Kidney tubule cell (primary cell): Measurements from ENCODE around the gene ORMDL2.
A peak's percentile ranks its signal among the peaks of the same experiment; 100 is the strongest.

ENCODE experiments used
- DNase-seq: peaks from one replicate; pipeline ENCODE4 v3.0.0-alpha.2; 2018; ENCODE audit warnings: low spot score

Gene ORMDL2

DNA sequence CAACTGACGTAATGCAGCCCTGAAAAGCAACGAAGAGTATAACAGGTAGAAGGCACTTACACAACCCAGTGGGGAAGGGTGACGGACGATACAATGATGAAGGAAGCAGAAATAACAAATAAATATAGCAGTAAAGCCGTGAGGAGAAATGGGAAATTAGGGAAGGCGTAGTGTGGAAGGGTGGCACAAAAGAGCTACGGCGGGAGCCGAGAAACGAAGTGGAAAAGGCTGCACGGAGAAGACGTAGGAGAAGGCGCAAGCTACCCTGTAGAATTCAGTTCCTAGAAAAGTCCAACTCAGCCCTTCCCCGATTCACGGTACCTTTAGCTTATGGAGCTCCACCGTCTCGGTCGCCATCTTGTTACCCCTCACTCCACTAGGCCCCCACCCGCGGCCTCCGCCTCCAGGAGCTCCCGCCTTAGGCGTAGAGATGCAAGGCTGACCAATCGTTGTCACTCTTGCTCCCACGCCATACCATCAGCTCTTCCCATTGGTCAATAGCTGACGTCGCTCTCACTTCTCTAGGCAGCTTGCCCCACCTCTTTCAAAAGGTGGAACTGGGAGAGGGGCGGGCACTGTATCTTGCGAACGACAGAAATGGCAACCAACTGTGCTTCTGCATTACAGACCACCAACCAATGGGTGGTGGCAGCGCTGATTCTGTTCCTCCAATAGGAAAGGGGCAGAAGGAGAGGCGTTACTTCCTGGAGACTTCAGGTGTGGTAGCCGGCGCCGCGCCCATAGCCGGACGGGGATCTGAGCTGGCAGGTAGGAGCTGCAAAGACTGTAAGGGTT is at the start of gene ORMDL2, which contains the start of gene SARNP:
TSS of gene ORMDL2 (plus strand) at position 697 of the 795 bp plus-strand sequence. CDS start 959 bp downstream, outside the sequence.
TSS of gene SARNP (minus strand) at position 380 of the 795 bp plus-strand sequence. CDS start at position 357, 23 bp downstream.
- DNase-seq: peak; percentile 100

GRCh38 chr12:55771736-55772135 is 46.1 kb upstream of the ORMDL2 start:
- DNase-seq: no peak

DNA sequence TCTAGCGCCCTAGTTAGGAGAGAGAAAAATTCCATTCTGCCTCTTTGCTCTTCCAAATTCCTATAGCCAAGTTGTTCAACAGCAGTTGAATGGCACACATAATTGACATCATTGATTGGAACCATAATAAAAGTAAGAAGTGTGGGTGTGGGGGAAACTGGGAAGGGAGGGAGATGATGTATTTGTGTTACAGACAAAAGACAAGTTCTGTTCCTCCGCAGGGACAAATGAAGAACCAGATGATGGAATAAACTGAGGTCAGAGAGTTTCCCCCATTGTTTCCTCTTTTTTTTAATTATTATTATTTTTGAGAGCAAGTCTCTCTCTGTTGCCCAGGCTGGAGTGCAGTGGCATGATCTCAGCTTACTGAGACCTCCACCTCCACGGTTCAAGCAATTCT is 40.0 kb upstream of the ORMDL2 start:
- DNase-seq: no peak

DNA sequence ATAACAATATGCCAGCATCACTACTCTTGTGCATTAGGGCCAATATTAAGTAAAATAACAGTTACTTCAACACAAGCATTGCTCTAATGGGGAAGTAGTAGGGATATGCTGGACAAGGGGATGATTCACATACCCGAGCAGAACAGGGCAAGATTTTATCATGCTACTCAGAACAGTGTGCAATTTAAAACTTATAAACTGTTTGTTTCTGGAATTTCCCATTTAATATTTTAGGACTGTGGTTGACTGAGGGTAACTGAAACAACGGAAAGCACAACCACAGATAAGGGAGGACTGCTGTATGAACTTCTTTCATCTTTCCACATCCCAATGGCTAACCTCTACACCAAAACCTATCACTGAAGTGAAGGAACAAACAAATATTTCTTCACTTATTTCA is 37.2 kb upstream of the ORMDL2 start:
- DNase-seq: no peak

DNA sequence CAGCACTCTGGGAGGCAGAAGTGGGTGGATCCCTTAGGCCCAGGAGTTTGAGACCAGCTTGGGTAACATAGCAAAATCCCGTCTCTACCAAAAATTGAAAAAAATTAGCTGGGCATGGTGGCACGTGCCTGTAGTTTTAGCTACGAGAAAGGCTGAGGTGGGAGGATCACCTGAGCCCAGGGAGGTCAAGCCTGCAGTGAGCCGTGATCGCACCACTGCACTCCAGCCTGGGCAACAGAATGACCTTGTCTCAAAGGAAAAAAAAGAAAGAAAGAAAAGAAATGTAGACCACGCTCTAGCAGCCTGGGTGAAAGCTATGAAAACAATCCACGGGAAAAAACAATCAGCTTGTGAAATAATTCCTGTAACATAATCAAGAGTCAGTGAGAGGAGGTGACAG is 29.3 kb upstream of the ORMDL2 start:
- DNase-seq: no peak

- no peak for DNase-seq
Observed at GRCh38 chr12:55789171-55789570, 28.7 kb upstream of the ORMDL2 start.

- DNase-seq: no peak
Observed at GRCh38 chr12:55789893-55790292, 27.9 kb upstream of the ORMDL2 start.

GRCh38 chr12:55795950-55796349 is 21.9 kb upstream of the ORMDL2 start:
- DNase-seq: no peak

- DNase-seq: peak; percentile 41
Observed at GRCh38 chr12:55797068-55797467, 20.8 kb upstream of the ORMDL2 start.

DNA sequence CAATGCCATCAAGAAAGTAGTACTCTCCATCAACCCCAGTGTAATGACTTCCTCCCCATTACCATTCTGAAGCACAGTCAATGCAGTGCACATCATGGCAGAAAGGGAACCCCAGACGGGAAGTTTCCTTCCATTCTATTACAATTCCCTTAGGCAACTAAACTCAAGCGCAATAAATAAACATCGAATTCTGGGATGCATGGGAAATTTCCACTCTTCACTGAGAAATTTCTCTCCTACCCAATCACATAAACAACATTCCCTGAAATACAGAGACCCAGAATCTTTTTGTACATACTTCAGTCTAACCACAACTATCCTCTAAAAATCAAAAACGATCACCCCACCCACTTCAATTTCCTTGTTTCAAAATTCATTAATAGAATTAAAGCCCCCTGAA is 20.3 kb upstream of the ORMDL2 start:
- no peak for DNase-seq

DNA sequence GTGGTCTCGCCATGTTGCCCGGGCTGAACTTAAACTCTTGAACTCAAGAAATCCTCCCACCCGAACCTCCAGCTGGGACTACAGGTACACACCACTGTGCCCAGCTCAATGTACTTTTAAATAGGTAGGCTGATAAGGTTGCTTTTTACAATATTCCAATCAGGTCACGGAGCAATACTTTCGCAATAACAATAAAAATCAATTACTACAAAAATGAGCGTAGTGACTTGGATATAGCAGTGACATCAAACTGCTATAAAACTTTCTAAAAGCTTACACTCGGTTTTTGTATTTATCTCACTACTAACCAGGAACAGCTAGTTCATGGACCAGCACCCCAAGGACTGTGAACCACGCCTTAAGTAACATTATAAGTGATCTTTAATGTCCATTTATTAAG is 10.9 kb upstream of the ORMDL2 start:
- DNase-seq: no peak

- no peak for DNase-seq
Observed at GRCh38 chr12:55809274-55809673, 8.6 kb upstream of the ORMDL2 start.

GRCh38 chr12:55812088-55812487 is 5.8 kb upstream of the ORMDL2 start:
- DNase-seq: no peak

DNA sequence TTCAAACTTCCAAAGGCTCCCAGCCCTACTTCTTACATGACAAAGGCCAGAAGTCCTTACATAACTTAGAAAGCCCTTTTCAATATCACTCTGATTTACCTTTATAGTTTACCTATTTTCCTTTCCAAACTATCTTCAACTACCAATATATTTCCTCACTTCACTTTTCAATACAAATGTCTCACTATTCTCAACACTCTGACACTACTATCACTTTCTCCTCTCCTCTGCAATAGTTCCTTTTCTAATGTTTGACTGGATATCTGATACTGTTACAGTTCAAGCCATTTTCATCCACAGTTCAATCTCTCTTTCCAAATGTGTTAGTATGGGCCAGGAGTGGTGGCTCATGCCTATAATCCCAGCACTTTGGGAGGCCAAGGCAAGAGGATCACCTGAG is 3.6 kb upstream of the ORMDL2 start:
- no peak for DNase-seq

DNA sequence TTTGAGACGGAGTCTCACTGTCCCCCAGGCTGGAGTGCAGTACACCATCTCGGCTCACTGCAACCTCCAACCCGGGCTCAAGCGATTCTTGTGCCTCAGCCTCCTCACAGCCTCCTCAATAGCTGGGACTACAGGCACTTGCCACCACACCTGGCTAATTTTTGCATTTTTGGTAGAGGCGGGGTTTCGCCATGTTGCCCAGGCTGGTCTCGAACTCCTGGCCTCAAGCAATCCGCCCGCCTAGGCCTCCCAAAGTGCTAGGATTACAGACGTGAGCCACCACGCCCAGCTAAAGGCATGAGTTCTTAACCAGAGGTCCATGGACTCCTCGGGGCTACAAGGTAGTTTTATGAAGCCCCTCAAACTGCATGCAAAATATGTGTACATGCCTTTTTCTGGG is 2.4 kb upstream of the ORMDL2 start:
- no peak for DNase-seq

DNA sequence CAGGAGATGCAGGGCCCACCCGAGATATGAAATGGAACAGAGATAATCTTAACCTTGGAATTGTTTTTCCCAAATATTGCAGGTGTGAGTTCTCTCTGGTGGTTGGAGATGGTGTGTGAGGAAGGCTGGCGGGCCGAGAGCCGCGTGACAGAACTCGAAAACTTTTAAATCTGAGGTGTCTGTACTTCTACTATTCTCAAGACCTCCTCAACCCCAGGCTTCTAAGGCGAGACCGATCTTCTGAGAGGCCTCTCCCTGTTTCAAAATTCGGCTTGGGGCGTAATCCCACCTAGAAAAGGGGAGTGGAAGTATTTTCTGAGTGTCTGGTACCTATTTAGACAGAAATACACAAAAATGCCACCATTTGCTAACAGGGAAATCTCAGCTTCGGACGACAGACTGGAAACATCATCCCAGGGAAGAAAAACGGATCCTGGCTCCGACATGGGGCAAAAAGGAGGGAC is 928 bp upstream of the ORMDL2 start:
- DNase-seq: peak; percentile 26

- DNase-seq: peak; percentile 33
Observed at GRCh38 chr12:55818140-55818728, 393 bp downstream of the ORMDL2 start.

- DNase-seq: no peak
Observed at GRCh38 chr12:55818886-55819285, 1.0 kb downstream of the ORMDL2 start.

DNA sequence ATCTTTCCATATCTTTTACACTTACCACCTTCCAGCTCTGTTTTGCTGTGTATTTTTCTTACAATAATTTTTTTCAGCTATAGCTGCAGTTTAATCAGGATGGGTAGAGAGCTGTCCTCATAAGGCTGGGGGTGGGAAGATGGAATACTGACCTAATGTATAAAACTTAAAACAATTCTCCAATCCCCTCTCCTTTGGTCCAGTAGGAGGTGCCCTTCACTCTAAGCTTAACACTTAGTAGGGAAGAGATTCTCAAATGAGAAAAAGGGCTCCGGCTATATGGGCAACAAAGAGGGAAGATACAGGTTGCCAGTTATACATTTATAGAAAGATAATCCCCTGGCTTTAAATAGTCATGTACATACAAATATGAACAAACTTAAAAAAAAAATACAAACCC is 2.8 kb downstream of the ORMDL2 start:
- DNase-seq: no peak

GRCh38 chr12:55822228-55822627 is 4.4 kb downstream of the ORMDL2 start:
- peak; percentile 73 for DNase-seq

DNA sequence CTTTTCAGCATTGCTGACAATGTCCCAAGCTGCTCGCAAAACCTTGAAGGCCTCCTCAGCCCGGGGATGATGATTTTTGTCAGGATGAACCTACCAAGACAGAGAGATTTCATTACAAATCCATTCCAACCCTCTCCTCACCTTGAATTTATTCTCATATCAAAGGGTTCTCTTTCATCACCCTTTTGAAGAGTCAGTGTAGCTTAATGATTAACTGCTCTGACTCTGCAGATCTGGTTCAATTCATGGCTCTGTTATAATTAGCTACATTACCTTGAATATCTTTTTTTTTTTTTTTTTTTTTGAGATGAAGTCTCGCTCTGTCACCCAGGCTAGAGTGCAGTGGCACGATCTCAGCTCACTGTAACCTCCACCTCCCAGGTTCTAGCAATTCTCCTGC is 5.6 kb downstream of the ORMDL2 start:
- peak; percentile 65 for DNase-seq

DNA sequence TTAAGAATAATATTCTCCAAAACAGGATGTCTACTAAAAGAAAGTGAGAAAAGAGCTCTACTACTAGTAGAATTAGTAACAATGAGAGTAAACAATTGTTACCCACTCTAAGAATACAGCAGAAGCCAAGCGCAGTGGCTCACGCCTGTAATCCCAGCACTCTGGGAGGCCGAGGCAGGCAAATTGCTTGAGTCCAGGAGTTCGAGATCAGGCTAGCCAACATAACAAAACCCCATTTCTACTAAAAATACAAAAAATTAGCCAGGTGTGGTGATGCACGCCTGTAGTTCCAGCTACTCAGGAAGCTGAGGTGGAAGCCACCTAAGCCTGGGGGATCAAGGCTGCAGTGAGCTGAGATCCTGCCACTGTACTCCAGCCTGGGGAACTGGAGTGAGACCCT is 6.9 kb downstream of the ORMDL2 start:
- DNase-seq: no peak

- DNase-seq: no peak
Observed at GRCh38 chr12:55827806-55828205, 10.0 kb downstream of the ORMDL2 start.

DNA sequence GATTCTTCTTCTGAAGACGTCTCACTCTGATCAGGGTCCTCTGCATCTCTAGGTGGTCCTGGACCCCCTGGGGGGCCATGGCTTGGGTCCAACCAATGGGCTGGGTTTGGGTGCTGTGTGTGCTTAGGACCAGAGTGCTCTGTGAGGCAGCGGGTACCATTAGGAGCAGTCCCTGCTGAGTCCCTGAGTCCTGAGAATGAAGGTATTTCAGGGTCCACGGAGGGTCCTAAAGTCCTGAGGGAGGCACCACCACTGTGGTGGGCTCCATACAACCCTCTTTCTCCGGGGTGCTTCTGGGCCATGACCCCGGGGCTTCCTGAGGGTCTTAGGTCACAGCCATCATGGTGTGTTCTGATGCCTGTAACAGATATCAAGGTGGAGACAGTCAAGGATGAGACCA is 10.5 kb downstream of the ORMDL2 start:
- no peak for DNase-seq
